Suprapubic skin (tissue), 3 donors: ENCODE measurements around the gene MRTO4.
"Not testable (repeated sequence)": the region's sequence is repeated elsewhere in the genome, so short reads cannot be mapped to it uniquely, and the experiment has no call there.

Source experiments
- EP300 ChIP-seq: sonication (generic); formaldehyde crosslinking; IDR thresholded peaks from one replicate; pipeline ENCODE4 v1.6.1; 2017; ENCODE audit warnings: antibody characterized with exemption
- TF ChIP-seq, protein P1 (sequence below), 2 donors: fragments of 200-600 bp in 1 of 2; fragments of 450-650 bp in 1 of 2; sonication (generic) in 1 of 2; IDR thresholded peaks; one replicate each; pipeline ENCODE4 v1.5.1; 2016 to 2019; ENCODE audit warnings: antibody characterized with exemption in 2 of 2, mild to moderate bottlenecking in 1 of 2, moderate library complexity in 1 of 2

DNA sequence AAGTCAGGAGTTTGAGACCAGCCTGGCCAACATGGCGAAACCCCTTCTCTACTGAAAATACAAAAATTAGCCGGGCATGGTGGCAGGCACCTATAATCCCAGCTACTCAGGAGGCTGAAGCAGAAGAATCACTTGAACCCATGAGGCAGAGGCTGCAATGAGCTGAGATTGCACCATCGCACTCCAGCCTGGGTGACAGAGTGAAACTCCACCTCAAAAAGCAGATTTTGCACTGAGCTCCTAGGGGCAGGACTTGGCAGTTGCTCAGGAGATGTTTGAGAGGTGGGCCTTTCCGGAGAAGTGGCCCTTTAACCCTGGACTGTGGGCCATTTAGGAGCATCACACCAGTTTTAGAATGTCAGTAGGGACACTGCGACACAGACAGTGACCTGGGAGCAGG, 4.7 kb downstream of the MRTO4 start:
- TF ChIP-seq EP300 = not testable (repeated sequence)
- TF ChIP-seq, protein P1, sequence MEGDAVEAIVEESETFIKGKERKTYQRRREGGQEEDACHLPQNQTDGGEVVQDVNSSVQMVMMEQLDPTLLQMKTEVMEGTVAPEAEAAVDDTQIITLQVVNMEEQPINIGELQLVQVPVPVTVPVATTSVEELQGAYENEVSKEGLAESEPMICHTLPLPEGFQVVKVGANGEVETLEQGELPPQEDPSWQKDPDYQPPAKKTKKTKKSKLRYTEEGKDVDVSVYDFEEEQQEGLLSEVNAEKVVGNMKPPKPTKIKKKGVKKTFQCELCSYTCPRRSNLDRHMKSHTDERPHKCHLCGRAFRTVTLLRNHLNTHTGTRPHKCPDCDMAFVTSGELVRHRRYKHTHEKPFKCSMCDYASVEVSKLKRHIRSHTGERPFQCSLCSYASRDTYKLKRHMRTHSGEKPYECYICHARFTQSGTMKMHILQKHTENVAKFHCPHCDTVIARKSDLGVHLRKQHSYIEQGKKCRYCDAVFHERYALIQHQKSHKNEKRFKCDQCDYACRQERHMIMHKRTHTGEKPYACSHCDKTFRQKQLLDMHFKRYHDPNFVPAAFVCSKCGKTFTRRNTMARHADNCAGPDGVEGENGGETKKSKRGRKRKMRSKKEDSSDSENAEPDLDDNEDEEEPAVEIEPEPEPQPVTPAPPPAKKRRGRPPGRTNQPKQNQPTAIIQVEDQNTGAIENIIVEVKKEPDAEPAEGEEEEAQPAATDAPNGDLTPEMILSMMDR (IDR thresholded peaks at IDR 0.05) = not testable (repeated sequence)
